Sigmoid colon (tissue), 7 donors: ENCODE data around the gene PWP2. TPM values are rescaled to one million over a fixed set of nuclear protein-coding genes. Genes with fewer than 3 reads are reported as not detected.
"Not testable (repeated sequence)": the region's sequence is repeated elsewhere in the genome, so short reads cannot be mapped to it uniquely, and the experiment has no call there.

Experiments
- DNase-seq: peaks from one replicate; pipeline ENCODE4 v3.0.0-alpha.2; 2019
- H3K27ac ChIP-seq, 4 donors: fragments of 200-600 bp; sonication (generic); one replicate each; pipeline ENCODE4 v1.5.1; 2016 to 2019; ENCODE audit warnings: mild to moderate bottlenecking in 1 of 4
- H3K27me3 ChIP-seq, 3 donors: fragments of 200-600 bp; sonication (generic); one replicate each; pipeline ENCODE4 v1.5.1; 2019; ENCODE audit warnings: mild to moderate bottlenecking in 1 of 3
- H3K36me3 ChIP-seq, 4 donors: fragments of 200-600 bp; sonication (generic); one replicate each; pipeline ENCODE4 v1.5.1; 2016 to 2019
- H3K4me1 ChIP-seq, 4 donors: fragments of 200-600 bp; sonication (generic); one replicate each; pipeline ENCODE4 v1.5.1; 2017 to 2019
- H3K4me3 ChIP-seq, 4 donors: fragments of 200-600 bp; sonication (generic); one replicate each; pipeline ENCODE4 v1.5.1; 2017 to 2019; ENCODE audit warnings: mild to moderate bottlenecking in 2 of 4, moderate library complexity in 1 of 4
- H3K9me3 ChIP-seq, 4 donors: fragments of 200-600 bp in 3 of 4; sonication (generic) in 3 of 4; one replicate each; pipeline versions ENCODE4 v1.5.1 to v1.6.1; 2013 to 2019
- WGBS, 2 donors: extraction: QIAGEN DNeasy Blood & Tissue Kit; methylation state at CpG; one replicate each; pipeline ENCODE4 v1.1.7; 2013; 5-methylcytosine and 5-hydroxymethylcytosine counted together
- intact Hi-C: fragments of 100-400 bp; cut with DNase I; formaldehyde crosslinking; loops from one replicate; pipeline ENCODE4 v1.15.1; 2023
- polyA plus RNA-seq, 3 donors: library from polyadenylated mRNA; stranded (reverse); fragments of 200-250 nt; gene quantifications; one replicate each; pipeline ENCODE4 v1.2.3, GENCODE V29; 2013
- total RNA-seq, 4 donors: library from RNA; depleted of rRNA; stranded (reverse); fragments of >200 nt; gene quantifications; one replicate each; pipeline ENCODE4 v1.1.0, GENCODE V29; 2016
- donor health status: healthy with polysubstance abuse.
- donor health status: Bipolar disorder and iron deficiency.
- donor health status: healthy.

PWP2 gene
- total and polyA plus RNA-seq, 7 donors: 1.4 to 10.8 (median 4.3) TPM

DNA sequence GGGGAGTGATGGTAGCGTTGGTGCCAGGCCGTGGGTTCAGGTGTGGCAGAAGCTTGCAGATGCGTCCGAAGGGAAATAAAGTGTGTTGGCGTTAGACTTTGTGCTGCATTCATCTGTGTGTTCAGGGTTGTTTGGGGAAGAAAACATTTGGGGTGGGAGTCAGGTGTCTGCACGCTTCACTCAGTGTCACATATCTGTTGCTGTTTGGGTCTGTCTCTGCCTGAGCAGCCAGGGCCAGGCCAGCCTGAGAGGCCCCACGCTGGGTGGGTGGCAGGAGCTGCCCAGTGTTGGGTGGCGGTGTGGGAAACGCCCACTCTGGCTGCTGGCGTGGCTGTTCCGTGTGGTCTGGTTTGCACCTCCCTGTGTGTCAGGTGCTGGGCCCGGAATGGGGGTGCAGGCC lies 38.4 kb downstream of the PWP2 start:
- intact Hi-C loops: not testable (repeated sequence)

DNA sequence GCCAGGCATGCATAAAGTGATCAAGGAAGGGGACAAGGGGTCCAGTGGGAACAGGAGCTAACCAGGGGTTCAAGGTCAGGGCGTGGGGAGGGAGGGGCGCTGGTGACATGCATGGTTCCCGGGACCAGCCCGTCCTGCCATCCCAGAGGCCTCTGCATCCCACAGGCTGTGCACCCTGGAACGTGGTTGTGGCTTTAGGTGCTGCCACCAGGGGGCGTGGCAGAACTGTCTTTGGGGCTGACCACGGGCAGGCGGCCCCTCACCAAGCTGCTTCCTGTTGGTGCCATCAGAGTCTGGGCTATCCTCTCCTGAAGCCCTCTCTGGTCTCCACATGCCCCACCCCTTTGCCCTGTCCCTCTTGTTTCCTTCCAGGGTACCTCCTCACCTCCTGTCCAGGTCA lies 39.9 kb downstream of the PWP2 start:
- H3K9me3 ChIP-seq, H3K27me3 ChIP-seq, H3K4me3 ChIP-seq, intact Hi-C loops, H3K27ac ChIP-seq, H3K4me1 ChIP-seq, DNase-seq, H3K36me3 ChIP-seq: not testable (repeated sequence)
- no CpG with 5 or more reads among the region's 8 CpGs for WGBS, 2 donors

More for the DNA sequence above, 38.4 kb downstream of the PWP2 start:
- not testable (repeated sequence) for H3K27me3 ChIP-seq, H3K4me3 ChIP-seq, DNase-seq, H3K4me1 ChIP-seq, H3K27ac ChIP-seq, H3K9me3 ChIP-seq, H3K36me3 ChIP-seq
- WGBS, 2 donors: 80% methylated on average over 1 of the region's 12 CpGs; no CpG with 5 or more reads in 1 of the 2 donors

DNA sequence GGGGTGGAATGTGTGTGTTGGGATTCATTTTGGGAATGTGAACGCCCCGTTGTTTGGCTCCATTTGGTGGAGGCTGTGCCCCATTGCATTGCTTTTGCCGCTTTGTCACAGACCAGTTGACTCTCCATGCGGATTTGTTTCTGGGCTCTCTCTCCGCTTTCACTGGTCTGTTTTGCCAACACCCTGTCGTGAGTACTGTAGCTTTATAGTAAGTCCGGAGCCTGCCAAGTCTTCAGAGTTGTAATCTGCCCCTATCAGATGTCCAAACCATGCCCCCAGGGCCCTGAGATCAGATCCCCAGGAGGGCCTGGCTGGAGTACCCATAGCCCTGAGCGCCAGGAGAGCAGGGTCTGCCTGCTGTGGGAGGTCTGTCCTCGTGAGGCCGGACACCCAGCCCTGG lies 43.1 kb downstream of the PWP2 start:
- intact Hi-C loops, H3K27me3 ChIP-seq, DNase-seq, H3K4me1 ChIP-seq, H3K9me3 ChIP-seq, H3K27ac ChIP-seq, H3K36me3 ChIP-seq, H3K4me3 ChIP-seq: not testable (repeated sequence)
- WGBS, 2 donors: 92% methylated on average over 3 of the region's 10 CpGs; no CpG with 5 or more reads in 1 of the 2 donors

DNA sequence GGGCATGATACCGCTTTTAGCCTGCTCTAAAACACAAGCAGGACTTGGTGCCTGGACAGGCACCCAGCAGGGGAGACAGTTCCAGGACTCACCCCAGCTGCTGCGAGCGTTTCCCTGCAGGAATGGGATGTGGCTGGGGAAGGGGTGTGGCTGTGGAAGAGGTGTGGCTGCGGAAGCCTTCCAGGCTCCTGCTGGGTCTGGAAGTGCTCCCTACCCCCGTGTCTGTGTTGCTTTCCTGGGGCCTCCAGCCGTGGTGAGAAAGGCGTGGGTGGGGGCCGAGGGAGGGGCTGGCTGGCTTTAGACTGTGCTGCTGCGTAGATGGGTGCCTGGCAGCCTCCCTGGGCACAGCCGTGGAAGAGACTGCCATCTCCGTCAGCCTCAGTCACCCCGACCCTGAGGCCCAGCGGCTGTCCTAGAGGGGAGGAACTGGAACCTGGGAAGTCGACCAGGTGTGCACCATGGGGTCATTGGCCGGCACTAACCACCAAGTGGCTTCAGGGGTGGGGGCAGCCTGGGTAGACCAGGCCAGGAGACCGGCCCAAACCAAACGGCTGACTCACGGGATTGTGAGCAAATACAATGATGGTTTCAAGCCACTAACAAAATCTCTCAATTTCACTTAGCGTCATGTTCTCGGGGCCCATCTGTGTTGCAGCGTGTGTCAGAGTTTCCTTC lies 46.2 kb downstream of the PWP2 start:
- H3K4me3 ChIP-seq, H3K4me1 ChIP-seq, H3K36me3 ChIP-seq, DNase-seq, intact Hi-C loops, H3K27me3 ChIP-seq, H3K27ac ChIP-seq, H3K9me3 ChIP-seq: not testable (repeated sequence)
- 43% methylated on average over 8 of the region's 21 CpGs; no CpG with 5 or more reads in 1 of the 2 donors for WGBS, 2 donors

DNA sequence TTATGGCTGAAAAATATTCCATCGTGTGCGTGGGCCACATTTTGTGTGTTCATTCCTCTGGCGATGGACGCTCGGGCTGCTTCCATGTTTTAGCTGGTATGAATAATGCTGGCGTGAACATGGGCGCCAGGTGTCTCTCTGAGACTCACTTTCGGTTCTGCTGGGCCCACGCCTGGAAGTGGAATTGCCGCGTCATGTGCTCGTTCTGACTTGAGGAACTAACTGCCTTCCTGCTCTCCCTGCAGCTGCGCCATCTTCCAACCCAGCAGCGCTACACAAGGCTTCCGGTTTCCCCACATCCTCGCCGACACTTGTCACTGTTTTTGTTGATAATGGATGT lies 46.7 kb downstream of the PWP2 start:
- H3K9me3 ChIP-seq, H3K4me3 ChIP-seq, H3K27me3 ChIP-seq, H3K27ac ChIP-seq, H3K36me3 ChIP-seq, H3K4me1 ChIP-seq, intact Hi-C loops: not testable (repeated sequence)
- 70 to 81% methylated on average over 8 to 9 of the region's 17 CpGs for WGBS, 2 donors
- DNase-seq: peak; percentile 26

DNA sequence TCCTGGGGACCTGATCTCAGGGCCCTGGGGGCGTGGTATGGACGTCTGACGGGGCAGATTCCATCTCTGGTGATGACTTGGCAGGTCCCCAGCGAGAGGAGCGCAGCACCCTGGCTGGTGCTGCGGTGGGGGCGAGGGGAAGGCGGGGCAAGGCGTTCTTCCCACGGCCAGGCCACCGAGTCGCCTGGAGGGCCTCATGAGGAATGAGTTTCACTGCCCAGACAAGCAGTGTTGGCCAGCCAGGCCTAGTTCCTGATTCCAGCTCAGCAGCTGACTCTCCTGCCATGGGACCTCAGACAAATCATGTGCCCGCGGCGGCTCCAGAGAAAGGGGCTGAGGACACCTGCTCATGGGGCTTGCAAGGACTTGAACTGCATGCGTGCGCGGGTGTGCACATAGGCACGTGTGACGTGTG lies 47.6 kb downstream of the PWP2 start:
- H3K27me3 ChIP-seq, H3K4me3 ChIP-seq, H3K27ac ChIP-seq, DNase-seq, H3K4me1 ChIP-seq, intact Hi-C loops, H3K9me3 ChIP-seq, H3K36me3 ChIP-seq: not testable (repeated sequence)
- WGBS, 2 donors: no CpG with 5 or more reads among the region's 20 CpGs

DNA sequence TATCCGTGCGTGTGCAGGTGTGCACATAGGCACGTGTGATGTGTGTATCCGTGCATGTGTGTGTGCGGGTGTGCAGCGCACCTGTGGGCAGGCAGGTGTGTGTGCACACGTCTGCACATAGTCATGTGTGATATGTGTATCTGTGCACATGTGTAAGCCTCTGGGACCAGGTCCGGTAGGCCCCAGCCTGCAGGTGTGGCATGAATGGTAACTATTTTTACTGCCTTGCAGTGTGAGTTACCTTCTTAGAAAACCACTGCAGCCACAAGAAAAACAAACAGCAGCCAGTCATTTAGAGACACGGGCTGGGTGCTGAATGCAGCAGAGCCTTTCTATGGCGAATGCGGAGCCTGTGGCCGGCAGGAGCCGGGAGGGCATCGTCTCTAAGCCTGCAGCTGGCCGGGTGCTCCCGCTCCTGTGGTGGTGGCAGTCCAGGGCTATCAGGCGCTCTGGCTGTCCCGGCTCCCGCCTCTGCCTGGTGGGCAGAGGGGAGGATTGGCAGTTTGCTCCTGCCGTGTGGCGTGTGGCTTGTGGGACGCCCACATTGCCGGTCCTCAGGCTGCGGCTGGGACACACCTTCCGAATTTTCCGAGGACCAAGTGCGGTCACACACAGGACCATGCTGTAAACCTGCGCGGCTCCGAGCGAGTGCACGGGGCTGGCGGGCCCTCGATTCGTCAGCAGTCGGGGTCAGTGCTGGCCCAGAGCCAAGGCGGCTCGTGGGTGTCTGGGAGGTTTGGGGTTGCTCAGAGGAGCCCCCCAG lies 48.2 kb downstream of the PWP2 start:
- H3K36me3 ChIP-seq, intact Hi-C loops: not testable (repeated sequence)

DNA sequence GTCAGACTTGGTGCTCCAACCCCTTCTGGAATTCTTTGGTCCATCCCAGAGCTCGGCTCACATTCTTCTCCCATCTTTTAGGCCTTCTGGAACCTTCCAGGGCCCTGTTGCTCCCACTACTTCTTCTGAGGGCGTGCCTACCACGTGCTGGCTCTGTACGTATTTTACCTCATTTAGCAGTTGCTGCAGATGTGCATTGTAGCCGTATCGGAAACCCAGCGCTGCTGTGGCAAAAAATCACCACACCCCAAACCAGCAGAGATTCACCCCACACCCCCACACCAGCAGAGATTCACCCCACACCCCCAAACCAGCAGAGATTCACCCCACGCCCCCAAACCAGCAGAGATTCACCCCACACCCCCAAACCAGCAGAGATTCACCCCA lies 48.8 kb downstream of the PWP2 start:
- H3K4me3 ChIP-seq, H3K9me3 ChIP-seq, H3K27me3 ChIP-seq, DNase-seq, H3K36me3 ChIP-seq, H3K27ac ChIP-seq, H3K4me1 ChIP-seq, intact Hi-C loops: not testable (repeated sequence)
- 56% methylated on average over 1 of the region's 8 CpGs; no CpG with 5 or more reads in 1 of the 2 donors for whole genome bisulfite sequencing, 2 donors

More for the DNA sequence above, 48.2 kb downstream of the PWP2 start:
- H3K27me3 ChIP-seq, DNase-seq, H3K4me3 ChIP-seq, H3K27ac ChIP-seq, H3K9me3 ChIP-seq, H3K4me1 ChIP-seq: not testable (repeated sequence)
- 58% methylated on average over 19 of the region's 38 CpGs; no CpG with 5 or more reads in 1 of the 2 donors for WGBS, 2 donors

DNA sequence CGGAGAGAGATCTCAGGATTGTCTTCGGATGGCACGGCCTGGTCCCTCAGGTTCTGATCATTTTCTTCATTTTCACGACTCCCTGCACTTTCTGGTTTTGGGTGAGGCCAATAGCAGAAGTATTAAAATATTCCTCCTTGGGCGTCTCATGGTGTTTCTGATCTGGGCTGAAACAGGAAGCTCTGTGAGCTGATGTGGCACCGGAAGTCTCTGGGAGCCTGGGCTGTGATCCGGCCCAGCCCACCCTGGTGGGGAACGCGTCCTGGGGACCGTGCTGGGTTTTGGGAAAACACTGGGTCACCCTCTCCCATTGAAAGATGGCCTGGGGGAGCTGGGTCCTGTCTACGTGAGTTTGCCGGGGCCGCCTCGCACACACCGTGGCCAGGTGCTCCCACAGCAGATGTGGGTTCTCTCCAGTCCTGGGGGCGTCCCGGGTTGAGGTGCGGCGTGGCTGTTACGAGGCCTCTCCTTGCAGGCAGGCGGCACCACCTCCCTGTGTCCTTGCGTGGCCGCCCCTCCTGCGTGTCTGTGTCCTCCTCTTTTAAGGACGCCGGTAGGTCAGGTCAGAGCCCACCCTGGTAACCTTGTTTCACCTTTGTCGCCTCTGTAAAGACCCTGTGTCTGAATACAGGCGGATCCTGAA lies 50.4 kb downstream of the PWP2 start:
- H3K27me3 ChIP-seq, H3K27ac ChIP-seq, H3K4me3 ChIP-seq, intact Hi-C loops, H3K9me3 ChIP-seq, DNase-seq, H3K4me1 ChIP-seq, H3K36me3 ChIP-seq: not testable (repeated sequence)
- 58% methylated on average over 12 of the region's 28 CpGs; no CpG with 5 or more reads in 1 of the 2 donors for WGBS, 2 donors

DNA sequence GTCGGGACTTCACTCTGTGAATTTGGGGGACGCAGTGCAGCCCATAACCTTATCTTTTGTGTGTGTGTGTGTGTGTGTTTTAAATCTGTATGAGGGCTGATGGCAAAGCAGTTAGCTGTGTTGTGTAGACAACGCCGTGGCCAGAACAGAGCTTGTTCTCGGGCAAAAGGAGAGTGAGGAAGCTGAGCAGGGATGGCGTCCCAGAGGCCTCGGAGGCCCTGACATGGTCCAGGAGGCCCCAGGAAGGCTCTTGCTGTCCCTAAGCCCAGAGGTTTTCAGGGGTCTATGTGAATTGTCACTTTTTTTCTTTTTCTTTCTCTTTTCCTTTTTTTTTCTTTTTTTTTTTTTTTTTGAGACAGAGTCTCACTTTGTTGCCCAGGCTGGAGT lies 50.9 kb downstream of the PWP2 start:
- intact Hi-C loops, H3K27ac ChIP-seq, H3K36me3 ChIP-seq, DNase-seq, H3K4me3 ChIP-seq, H3K4me1 ChIP-seq, H3K9me3 ChIP-seq, H3K27me3 ChIP-seq: not testable (repeated sequence)
- 62% methylated on average over 7 of the region's 7 CpGs; no CpG with 5 or more reads in 1 of the 2 donors for WGBS, 2 donors

DNA sequence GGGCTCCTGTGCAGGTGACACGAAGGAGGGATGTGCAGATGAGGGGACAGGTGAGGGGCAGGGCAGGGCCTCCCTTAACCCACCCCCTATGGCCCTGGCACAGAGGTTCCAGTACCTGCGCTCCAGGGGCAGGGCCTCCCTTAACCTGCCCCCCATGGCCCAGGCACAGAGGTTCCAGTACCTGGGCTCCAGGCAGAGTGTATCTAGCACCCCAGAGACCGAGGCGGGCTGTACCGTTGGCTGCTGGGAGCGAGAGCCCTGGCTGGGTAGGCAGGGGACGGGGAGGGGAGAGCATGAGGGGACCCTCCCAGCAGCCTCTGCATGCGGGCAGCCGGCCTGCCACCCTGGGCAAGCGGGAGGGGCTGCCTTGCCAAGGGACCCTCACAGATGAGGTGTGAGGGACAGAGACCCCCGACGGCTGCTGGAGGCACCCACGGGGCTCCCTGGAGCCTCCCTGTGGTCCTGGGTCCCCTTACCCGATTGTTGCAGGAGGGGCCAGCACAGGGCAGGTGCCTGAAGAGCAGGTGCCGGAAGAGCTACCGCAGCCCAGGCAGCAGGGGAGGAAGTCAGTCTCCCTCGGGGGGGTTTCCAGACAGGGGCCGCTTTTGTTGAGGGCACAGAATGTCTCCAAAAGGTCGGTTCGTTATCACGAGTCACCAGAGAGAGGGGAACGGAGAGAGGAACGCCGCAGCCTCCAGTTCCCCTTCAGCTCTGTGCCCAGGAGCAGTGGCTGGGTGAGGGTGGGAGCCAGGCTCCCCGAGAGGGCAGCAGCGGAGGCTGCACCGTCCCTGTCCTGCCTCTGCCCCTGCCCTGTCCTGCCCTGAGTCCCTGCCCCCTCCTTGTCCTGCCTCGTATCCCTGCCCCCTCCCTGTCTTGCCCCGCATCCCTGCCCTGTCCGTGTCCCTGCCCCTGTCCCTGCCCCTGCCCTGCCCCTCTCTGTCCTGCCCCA lies 52.4 kb downstream of the PWP2 start:
- H3K27me3 ChIP-seq, H3K9me3 ChIP-seq, H3K4me1 ChIP-seq, intact Hi-C loops, H3K36me3 ChIP-seq, H3K27ac ChIP-seq, H3K4me3 ChIP-seq: not testable (repeated sequence)
- peak; percentile 4 for DNase-seq
- 43 to 88% methylated on average over 2 to 10 of the region's 30 CpGs for WGBS, 2 donors

DNA sequence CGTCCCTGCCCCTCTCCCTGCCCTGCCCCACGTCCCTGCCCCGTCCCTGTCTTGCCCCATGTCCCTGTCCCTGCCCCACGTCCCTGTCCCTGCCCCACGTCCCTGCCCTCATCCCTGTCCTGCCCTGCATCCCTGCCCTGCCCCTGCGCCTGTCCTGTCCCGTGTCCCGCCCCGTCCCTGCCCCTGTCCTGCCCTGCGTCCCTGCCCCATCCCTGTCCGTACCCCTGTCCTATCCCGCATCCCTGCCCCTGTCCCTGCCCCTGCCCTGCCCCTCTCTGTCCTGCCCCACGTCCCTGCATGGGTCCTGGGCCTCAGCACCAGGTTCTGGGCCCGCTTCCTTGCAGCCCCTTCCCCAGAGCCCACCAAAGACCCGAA lies 53.1 kb downstream of the PWP2 start:
- WGBS, 2 donors: no CpG with 5 or more reads among the region's 15 CpGs
- intact Hi-C loops: not testable (repeated sequence)

More for the DNA sequence above, 53.1 kb downstream of the PWP2 start:
- not testable (repeated sequence) for DNase-seq, H3K4me3 ChIP-seq, H3K27me3 ChIP-seq, H3K9me3 ChIP-seq, H3K27ac ChIP-seq, H3K36me3 ChIP-seq, H3K4me1 ChIP-seq
